HG02852 (cell line): ENCODE data around the gene UBASH3B.

Experiments
- ATAC-seq: cut with Tn5 transposase; IDR thresholded peaks from one replicate; pipeline ENCODE4 v1.9.1; 2021; ENCODE audit warnings: mild to moderate bottlenecking, moderate library complexity; ENCODE audit not compliant: unreplicated experiment

Gene UBASH3B

GRCh38 chr11:122780296-122780949, 124.9 kb downstream of the UBASH3B start:
- ATAC-seq: no peak

GRCh38 chr11:122781378-122782195, 126.1 kb downstream of the UBASH3B start:
- peak; percentile 70 for ATAC-seq

GRCh38 chr11:122782222-122782621, 126.7 kb downstream of the UBASH3B start:
- no peak for ATAC-seq

- no peak for ATAC-seq
Observed at GRCh38 chr11:122784325-122784955, 128.9 kb downstream of the UBASH3B start.

- no peak for ATAC-seq
Observed at GRCh38 chr11:122785031-122785541, 129.6 kb downstream of the UBASH3B start.

- no peak for ATAC-seq
Observed at GRCh38 chr11:122786896-122787295, 131.4 kb downstream of the UBASH3B start.

- no peak for ATAC-seq
Observed at GRCh38 chr11:122788781-122789535, 133.4 kb downstream of the UBASH3B start.

- no peak for ATAC-seq
Observed at GRCh38 chr11:122789907-122790306, 134.4 kb downstream of the UBASH3B start.

GRCh38 chr11:122791411-122791810, 135.9 kb downstream of the UBASH3B start:
- ATAC-seq: no peak

- no peak for ATAC-seq
Observed at GRCh38 chr11:122791836-122792235, 136.3 kb downstream of the UBASH3B start.

GRCh38 chr11:122793515-122793914, 138.0 kb downstream of the UBASH3B start:
- no peak for ATAC-seq

GRCh38 chr11:122795307-122795706, 139.8 kb downstream of the UBASH3B start:
- ATAC-seq: no peak

GRCh38 chr11:122796128-122796717, 140.7 kb downstream of the UBASH3B start:
- ATAC-seq: peak; percentile 82

- ATAC-seq: no peak
Observed at GRCh38 chr11:122797651-122798050, 142.1 kb downstream of the UBASH3B start.

- no peak for ATAC-seq
Observed at GRCh38 chr11:122799406-122800105, 144.0 kb downstream of the UBASH3B start.

- no peak for ATAC-seq
Observed at GRCh38 chr11:122802876-122803275, 147.4 kb downstream of the UBASH3B start.

GRCh38 chr11:122803306-122803705, 147.8 kb downstream of the UBASH3B start:
- no peak for ATAC-seq

GRCh38 chr11:122803716-122804115, 148.2 kb downstream of the UBASH3B start:
- no peak for ATAC-seq

GRCh38 chr11:122804161-122804560, 148.6 kb downstream of the UBASH3B start:
- no peak for ATAC-seq

GRCh38 chr11:122804796-122805195, 149.3 kb downstream of the UBASH3B start:
- ATAC-seq: no peak
